GM10266 (cell line): ENCODE measurements around the gene SDCCAG8.

Experiments
- DNase-seq: peaks from one replicate; pipeline ENCODE4 v3.0.0; 2012; ENCODE audit errors: extremely low spot score
- TF ChIP-seq, protein P1 (sequence below): IDR thresholded peaks from 2 replicates; pipeline ENCODE4 v1.5.1; 2012; ENCODE audit warnings: mild to moderate bottlenecking, low read depth; ENCODE audit not compliant: control insufficient read depth, insufficient read depth; ENCODE audit errors: missing control alignments

Gene SDCCAG8

DNA sequence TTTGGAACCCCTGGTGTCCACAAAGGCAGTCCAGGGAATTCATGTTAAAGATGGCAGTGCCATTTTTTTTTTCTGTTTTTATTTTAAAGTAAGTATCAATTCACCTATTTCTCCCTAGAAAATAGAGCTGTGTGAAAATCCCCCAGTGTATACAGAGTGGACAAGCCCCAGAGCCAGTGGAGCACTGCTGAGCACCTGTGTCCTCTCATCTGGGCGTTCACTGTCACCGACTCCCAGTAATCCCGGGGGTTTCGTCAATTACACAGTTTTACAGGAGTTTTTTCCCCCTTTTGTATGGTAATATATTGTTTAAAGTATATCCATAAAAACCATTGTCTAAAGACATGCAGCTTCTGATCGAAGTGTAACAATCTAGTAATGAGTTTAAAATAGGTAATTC, 175.8 kb downstream of the SDCCAG8 start:
- DNase-seq, result no peak
- TF ChIP-seq, protein P1, sequence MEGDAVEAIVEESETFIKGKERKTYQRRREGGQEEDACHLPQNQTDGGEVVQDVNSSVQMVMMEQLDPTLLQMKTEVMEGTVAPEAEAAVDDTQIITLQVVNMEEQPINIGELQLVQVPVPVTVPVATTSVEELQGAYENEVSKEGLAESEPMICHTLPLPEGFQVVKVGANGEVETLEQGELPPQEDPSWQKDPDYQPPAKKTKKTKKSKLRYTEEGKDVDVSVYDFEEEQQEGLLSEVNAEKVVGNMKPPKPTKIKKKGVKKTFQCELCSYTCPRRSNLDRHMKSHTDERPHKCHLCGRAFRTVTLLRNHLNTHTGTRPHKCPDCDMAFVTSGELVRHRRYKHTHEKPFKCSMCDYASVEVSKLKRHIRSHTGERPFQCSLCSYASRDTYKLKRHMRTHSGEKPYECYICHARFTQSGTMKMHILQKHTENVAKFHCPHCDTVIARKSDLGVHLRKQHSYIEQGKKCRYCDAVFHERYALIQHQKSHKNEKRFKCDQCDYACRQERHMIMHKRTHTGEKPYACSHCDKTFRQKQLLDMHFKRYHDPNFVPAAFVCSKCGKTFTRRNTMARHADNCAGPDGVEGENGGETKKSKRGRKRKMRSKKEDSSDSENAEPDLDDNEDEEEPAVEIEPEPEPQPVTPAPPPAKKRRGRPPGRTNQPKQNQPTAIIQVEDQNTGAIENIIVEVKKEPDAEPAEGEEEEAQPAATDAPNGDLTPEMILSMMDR, result no peak

DNA sequence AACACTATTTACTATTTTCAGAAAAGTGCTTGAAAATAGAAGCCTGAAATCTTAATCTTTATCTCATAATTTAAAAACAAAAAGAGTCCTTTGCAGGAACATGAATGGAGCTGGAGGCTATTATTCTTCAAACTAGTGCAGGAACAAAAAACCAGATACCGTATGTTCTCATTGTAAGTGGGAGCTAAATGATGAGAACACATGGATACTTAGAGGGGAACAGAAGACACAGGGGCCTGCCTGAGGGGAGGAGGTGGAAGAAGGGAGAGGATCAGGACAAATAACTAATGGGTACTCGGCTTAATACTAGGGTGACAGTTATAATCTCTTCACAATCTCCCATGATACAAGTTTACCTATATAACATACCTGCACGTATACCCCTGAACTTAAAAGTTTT, 176.3 kb downstream of the SDCCAG8 start:
- DNase-seq, result no peak
- TF ChIP-seq, protein P1, result no peak

GRCh38 chr1:243433737-243434370, 178.0 kb downstream of the SDCCAG8 start:
- DNase-seq, result no peak
- TF ChIP-seq, protein P1, result no peak

- TF ChIP-seq, protein P1, result no peak
- no peak for DNase-seq
Observed at GRCh38 chr1:243434594-243434993, 178.8 kb downstream of the SDCCAG8 start.

- TF ChIP-seq, protein P1, result no peak
- DNase-seq, result no peak
Observed at GRCh38 chr1:243435836-243436235, 180.0 kb downstream of the SDCCAG8 start.

- DNase-seq, result no peak
- TF ChIP-seq, protein P1, result no peak
Observed at GRCh38 chr1:243438146-243438545, 182.3 kb downstream of the SDCCAG8 start.

GRCh38 chr1:243438815-243439214, 183.0 kb downstream of the SDCCAG8 start:
- DNase-seq, result no peak
- TF ChIP-seq, protein P1, result no peak
